Activated B cell treated with CpG ODN at 0.5 μM for 24 hours (primary cell): ENCODE results near the gene SPG21. TPM values are rescaled to one million over a fixed set of nuclear protein-coding genes. Genes with fewer than 3 reads are reported as not detected.

Source experiments
- ATAC-seq: fragments of 200-7000 bp; cut with Tn5 transposase; one replicate; pipeline ENCODE4 v1.10.0; 2021; ENCODE audit warnings: low read depth, mild to moderate bottlenecking, moderate library complexity
- CTCF ChIA-PET: fragments of 350-600 bp; sonication (Branson Sonifier 250); formaldehyde crosslinking; loops from one replicate; lab custom pipeline; 2021; ENCODE audit warnings: antibody characterized with exemption; lab: Charles Lee
- POLR2A ChIA-PET: fragments of 350-600 bp; sonication (Branson Sonifier 250); formaldehyde crosslinking; loops from one replicate; lab custom pipeline; 2021; ENCODE audit warnings: antibody characterized with exemption; lab: Charles Lee
- DNase-seq: peaks from one replicate; pipeline ENCODE4 v3.0.0; 2022
- H3K27ac Mint-ChIP-seq: one replicate; pipeline ENCODE4 v1.8.0; 2020; ENCODE audit warnings: mixed read lengths
- H3K27me3 Mint-ChIP-seq: one replicate; pipeline ENCODE4 v1.8.0; 2021; ENCODE audit warnings: mixed read lengths
- H3K36me3 Mint-ChIP-seq: one replicate; pipeline ENCODE4 v1.8.0; 2021; ENCODE audit warnings: low read depth, mixed read lengths
- H3K4me1 Mint-ChIP-seq: one replicate; pipeline ENCODE4 v1.8.0; 2021; ENCODE audit warnings: mixed read lengths
- H3K4me3 Mint-ChIP-seq: one replicate; pipeline ENCODE4 v1.8.0; 2020; ENCODE audit warnings: mild to moderate bottlenecking, mixed read lengths
- H3K9me3 Mint-ChIP-seq: one replicate; pipeline ENCODE4 v1.8.0; 2020; ENCODE audit warnings: mixed read lengths
- CTCF ChIP-seq: fragments of 200-600 bp; IDR thresholded peaks from one replicate; pipeline ENCODE4 v1.8.0; 2022; ENCODE audit warnings: antibody characterized with exemption, mild to moderate bottlenecking
- intact Hi-C: fragments of 100-400 bp; cut with micrococcal nuclease; formaldehyde crosslinking; loops from one replicate; pipeline ENCODE4 v1.15.1; 2024
- total RNA-seq: library from RNA; stranded (reverse); gene quantifications from 2 replicates; pipeline ENCODE4 v1.2.3, GENCODE V29; 2022

SPG21 gene
- total RNA-seq, result 74.7 and 75.7 TPM in 2 replicates

- Mint-ChIP-seq H3K27me3 (no peaks in the 10 kb centered on the region), H3K36me3 (peaks cover 18% of the 10 kb centered on the region), H3K4me1 (peaks cover 48% of the 10 kb centered on the region), H3K4me3 (peak within 1 kb of the TSS; percentile 91), H3K9me3 (no peaks in the 10 kb centered on the region), H3K27ac (peak within 1 kb of the TSS; percentile 86)
- intact Hi-C loops, result loop anchor here (1.0 to 5.0 kb wide), 9 partner anchors 19 to 308 kb away; partner anchors contain the start of genes CLPX, MTFMT, PARP16 and PIF1
- CTCF ChIA-PET, result interaction anchor here (1.3 kb wide), 1 partner anchor 19 kb away, joined by 4 read pairs; no protein-coding TSS in a partner anchor
- TF ChIP-seq CTCF, result no peak
- ATAC-seq, result peak; percentile 95
- peak; percentile 97 for DNase-seq
- POLR2A ChIA-PET, result interaction anchor here (0.6 to 2.1 kb wide), 14 partner anchors 9 to 315 kb away, joined by 3 to 17 read pairs (median 4); partner anchors contain the start of genes CLPX, PIF1 and RNU5B-1
Observed at GRCh38 chr15:64989416-64990167, at the start of gene SPG21. Gene SPG21 (minus strand): TSS chr15:64989914. CDS start chr15:64983569, 6,345 bp downstream.

GRCh38 chr15:65038836-65039235 is 49.1 kb upstream of the SPG21 start:
- H3K9me3 Mint-ChIP-seq, result no peaks in the 10 kb centered on the region
- no peak for ATAC-seq

GRCh38 chr15:65038428-65038827 is 48.7 kb upstream of the SPG21 start:
- CTCF ChIA-PET, result no interaction called here
- Mint-ChIP-seq H3K27ac (no peak overlapping the region), H3K36me3 (no peaks in the 10 kb centered on the region), H3K27me3 (peaks cover 4% of the 10 kb centered on the region), H3K4me3 (no peak overlapping the region), H3K9me3 (no peaks in the 10 kb centered on the region), H3K4me1 (peaks cover 3% of the 10 kb centered on the region)
- POLR2A ChIA-PET, result no interaction called here
- no peak for DNase-seq
- ATAC-seq, result no peak
- intact Hi-C loops, result no loop called here
- TF ChIP-seq CTCF, result no peak

More at GRCh38 chr15:65038836-65039235, 49.1 kb upstream of the SPG21 start:
- TF ChIP-seq CTCF, result no peak
- peaks cover under 1% of the 10 kb centered on the region for H3K4me1 Mint-ChIP-seq
- H3K27ac Mint-ChIP-seq, result no peak overlapping the region
- ChIA-PET POLR2A (interaction anchor here (0.6 kb wide), 1 partner anchor 12 kb away, joined by 3 read pairs; no protein-coding TSS in a partner anchor), CTCF (no interaction called here)
- DNase-seq, result no peak
- intact Hi-C loops, result no loop called here
- no peak overlapping the region for H3K4me3 Mint-ChIP-seq
- peaks cover 4% of the 10 kb centered on the region for H3K27me3 Mint-ChIP-seq
- H3K36me3 Mint-ChIP-seq, result no peaks in the 10 kb centered on the region

- CTCF ChIA-PET, result no interaction called here
- POLR2A ChIA-PET, result no interaction called here
Observed at GRCh38 chr15:65037309-65037708, 47.6 kb upstream of the SPG21 start.

More at GRCh38 chr15:65037309-65037708, 47.6 kb upstream of the SPG21 start:
- Mint-ChIP-seq H3K36me3 (no peaks in the 10 kb centered on the region), H3K27ac (no peak overlapping the region), H3K4me1 (peaks cover 7% of the 10 kb centered on the region), H3K27me3 (peaks cover 7% of the 10 kb centered on the region), H3K4me3 (no peak overlapping the region), H3K9me3 (no peaks in the 10 kb centered on the region)
- no peak for ATAC-seq
- no peak for TF ChIP-seq CTCF
- DNase-seq, result no peak
- intact Hi-C loops, result no loop called here
